ENCODE results near the gene FGFBP2. TPM values are rescaled to one million over a fixed set of nuclear protein-coding genes. Genes with fewer than 3 reads are reported as not detected.
A peak's percentile ranks its signal among the peaks of the same experiment; 100 is the strongest.

Gene FGFBP2
- total RNA-seq, 1 donor = 84.5 TPM

- no peaks in the 10 kb centered on the region for H3K27me3 ChIP-seq (ENCODE audit: insufficient read depth, low read length)
- H3K4me3 ChIP-seq (ENCODE audit: low read length) = no peak overlapping the region
- no peaks in the 10 kb centered on the region for H3K4me1 ChIP-seq (ENCODE audit: insufficient read depth, low read length)
- no peaks in the 10 kb centered on the region for H3K9me3 ChIP-seq (ENCODE audit: low read depth, low read length)
Measured at GRCh38 chr4:15983610-15984009, 20.6 kb upstream of the FGFBP2 start.

- no peaks in the 10 kb centered on the region for H3K27me3 ChIP-seq (ENCODE audit: insufficient read depth, low read length)
- no peaks in the 10 kb centered on the region for H3K4me1 ChIP-seq (ENCODE audit: insufficient read depth, low read length)
- H3K4me3 ChIP-seq (ENCODE audit: low read length) = no peak overlapping the region
- no peaks in the 10 kb centered on the region for H3K9me3 ChIP-seq (ENCODE audit: low read depth, low read length)
Measured at GRCh38 chr4:15982842-15983524, 20.0 kb upstream of the FGFBP2 start.

- no peak overlapping the region for H3K4me3 ChIP-seq (ENCODE audit: low read length)
- no peaks in the 10 kb centered on the region for H3K4me1 ChIP-seq (ENCODE audit: insufficient read depth, low read length)
- no peaks in the 10 kb centered on the region for H3K9me3 ChIP-seq (ENCODE audit: low read depth, low read length)
- H3K27me3 ChIP-seq (ENCODE audit: insufficient read depth, low read length) = no peaks in the 10 kb centered on the region
Measured at GRCh38 chr4:15976456-15977447, 13.8 kb upstream of the FGFBP2 start.

GRCh38 chr4:15971068-15971801 lies 8.3 kb upstream of the FGFBP2 start:
- Histone ChIP-seq H3K4me3 (ENCODE audit: low read length) (no peak overlapping the region), H3K4me1 (ENCODE audit: insufficient read depth, low read length) (no peaks in the 10 kb centered on the region), H3K27me3 (ENCODE audit: insufficient read depth, low read length) (no peaks in the 10 kb centered on the region), H3K9me3 (ENCODE audit: low read depth, low read length) (no peaks in the 10 kb centered on the region)

GRCh38 chr4:15968551-15969300 lies 5.8 kb upstream of the FGFBP2 start:
- H3K27me3 ChIP-seq (ENCODE audit: insufficient read depth, low read length) = no peaks in the 10 kb centered on the region
- H3K9me3 ChIP-seq (ENCODE audit: low read depth, low read length) = no peaks in the 10 kb centered on the region
- peaks cover 7% of the 10 kb centered on the region for H3K4me1 ChIP-seq (ENCODE audit: insufficient read depth, low read length)
- no peak overlapping the region for H3K4me3 ChIP-seq (ENCODE audit: low read length)

- H3K27me3 ChIP-seq (ENCODE audit: insufficient read depth, low read length) = no peaks in the 10 kb centered on the region
- H3K9me3 ChIP-seq (ENCODE audit: low read depth, low read length) = no peaks in the 10 kb centered on the region
- H3K4me1 ChIP-seq (ENCODE audit: insufficient read depth, low read length) = peaks cover 29% of the 10 kb centered on the region
- no peak overlapping the region for H3K4me3 ChIP-seq (ENCODE audit: low read length)
Measured at GRCh38 chr4:15965325-15965724, 2.4 kb upstream of the FGFBP2 start.

- Histone ChIP-seq H3K4me3 (ENCODE audit: low read length) (no peak overlapping the region), H3K27me3 (ENCODE audit: insufficient read depth, low read length) (no peaks in the 10 kb centered on the region), H3K9me3 (ENCODE audit: low read depth, low read length) (no peaks in the 10 kb centered on the region)
Measured at GRCh38 chr4:15964159-15964558, 1.2 kb upstream of the FGFBP2 start.

GRCh38 chr4:15963576-15963975 lies 601 bp upstream of the FGFBP2 start:
- Histone ChIP-seq H3K27me3 (ENCODE audit: insufficient read depth, low read length) (no peaks in the 10 kb centered on the region), H3K4me3 (ENCODE audit: low read length) (no peak overlapping the region), H3K4me1 (ENCODE audit: insufficient read depth, low read length) (peaks cover 29% of the 10 kb centered on the region), H3K9me3 (ENCODE audit: low read depth, low read length) (no peaks in the 10 kb centered on the region)

More at GRCh38 chr4:15964159-15964558, 1.2 kb upstream of the FGFBP2 start:
- H3K4me1 ChIP-seq (ENCODE audit: insufficient read depth, low read length) = peaks cover 29% of the 10 kb centered on the region

GRCh38 chr4:15961781-15962510 lies 1.0 kb downstream of the FGFBP2 start:
- peak overlapping the region; percentile 25 for H3K4me3 ChIP-seq (ENCODE audit: low read length)
- peaks cover 29% of the 10 kb centered on the region for H3K4me1 ChIP-seq (ENCODE audit: insufficient read depth, low read length)
- no peaks in the 10 kb centered on the region for H3K9me3 ChIP-seq (ENCODE audit: low read depth, low read length)
- H3K27me3 ChIP-seq (ENCODE audit: insufficient read depth, low read length) = no peaks in the 10 kb centered on the region

- Histone ChIP-seq H3K27me3 (ENCODE audit: insufficient read depth, low read length) (no peaks in the 10 kb centered on the region), H3K4me3 (ENCODE audit: low read length) (no peak overlapping the region), H3K4me1 (ENCODE audit: insufficient read depth, low read length) (peaks cover 20% of the 10 kb centered on the region), H3K9me3 (ENCODE audit: low read depth, low read length) (no peaks in the 10 kb centered on the region)
Measured at GRCh38 chr4:15958562-15958961, 4.4 kb downstream of the FGFBP2 start.

- H3K27me3 ChIP-seq (ENCODE audit: insufficient read depth, low read length) = no peaks in the 10 kb centered on the region
- no peak overlapping the region for H3K4me3 ChIP-seq (ENCODE audit: low read length)
- H3K9me3 ChIP-seq (ENCODE audit: low read depth, low read length) = no peaks in the 10 kb centered on the region
- H3K4me1 ChIP-seq (ENCODE audit: insufficient read depth, low read length) = no peaks in the 10 kb centered on the region
Measured at GRCh38 chr4:15956179-15956850, 6.7 kb downstream of the FGFBP2 start.

- no peaks in the 10 kb centered on the region for H3K9me3 ChIP-seq (ENCODE audit: low read depth, low read length)
- H3K27me3 ChIP-seq (ENCODE audit: insufficient read depth, low read length) = no peaks in the 10 kb centered on the region
- H3K4me1 ChIP-seq (ENCODE audit: insufficient read depth, low read length) = no peaks in the 10 kb centered on the region
- no peak overlapping the region for H3K4me3 ChIP-seq (ENCODE audit: low read length)
Measured at GRCh38 chr4:15955670-15956069, 7.3 kb downstream of the FGFBP2 start.

GRCh38 chr4:15953625-15954024 lies 9.3 kb downstream of the FGFBP2 start:
- Histone ChIP-seq H3K4me1 (ENCODE audit: insufficient read depth, low read length) (no peaks in the 10 kb centered on the region), H3K9me3 (ENCODE audit: low read depth, low read length) (no peaks in the 10 kb centered on the region), H3K27me3 (ENCODE audit: insufficient read depth, low read length) (no peaks in the 10 kb centered on the region), H3K4me3 (ENCODE audit: low read length) (no peak overlapping the region)
